GM12878 (cell line): ENCODE results near the gene ZNF813. TPM values are rescaled to one million over a fixed set of nuclear protein-coding genes. Genes with fewer than 3 reads are reported as not detected.

ENCODE experiments used
- ATAC-seq: fragments of 200-7000 bp; cut with Tn5 transposase; 3 replicates; pipeline ENCODE4 v1.9.1; 2020; ENCODE audit warnings: mild to moderate bottlenecking, moderate library complexity
- BruUV-seq: library from RNA; stranded (reverse); fragments of 400-500 nt; replicated peaks from 2 replicates; lab custom pipeline; 2021; lab: Mats Ljungman, UMichigan
- CTCF ChIA-PET: fragments of 300-600 bp; sonication (Branson Sonifier 250); formaldehyde crosslinking; extraction: SDS; loops from one replicate; lab custom pipeline; 2021; ENCODE audit warnings: inconsistent platforms; lab: Yijun Ruan, JAX
- POLR2A ChIA-PET: fragments of 350-600 bp; formaldehyde crosslinking; extraction: SDS; loops from one replicate; lab custom pipeline; 2021; ENCODE audit warnings: inconsistent platforms; lab: Charles Lee
- RAD21 ChIA-PET: fragments of 300-600 bp; sonication (Branson Sonifier 250); formaldehyde crosslinking; loops from one replicate; lab custom pipeline; 2023; ENCODE audit warnings: antibody characterized with exemption; ENCODE audit not compliant: unreplicated experiment; lab: Charles Lee
- SMC1A ChIA-PET: fragments of 300-600 bp; sonication (Branson Sonifier 250); formaldehyde crosslinking; loops from one replicate; lab custom pipeline; 2023; ENCODE audit not compliant: unreplicated experiment, uncharacterized antibody; lab: Charles Lee
- DNase-seq: peaks from one replicate; pipeline ENCODE4 v3.0.0-alpha.2; 2011; ENCODE audit warnings: low read depth, low spot score
- FAIRE-seq: peaks from 3 replicates; lab custom pipeline; 2011; peaks lifted over from hg19 to GRCh38; lab: Jason Lieb, UNC
- H2AFZ ChIP-seq: 2 replicates; pipeline ENCODE4 v1.6.0; 2011; ENCODE audit warnings: low read depth, low read length, control low read depth; ENCODE audit not compliant: control insufficient read depth
- H3K27ac ChIP-seq: 2 replicates; pipeline ENCODE4 v1.5.1; 2011; ENCODE audit warnings: control low read depth; ENCODE audit not compliant: control insufficient read depth, insufficient read depth
- H3K27me3 ChIP-seq, 2 experiments: replicated peaks in 1 of 2; 2 replicates each; pipeline versions ENCODE4 v1.6.0 to v1.6.1; 2011; ENCODE audit warnings: low read length in 1 of 2; ENCODE audit not compliant: control insufficient read depth in 2 of 2, insufficient read depth in 2 of 2
- H3K36me3 ChIP-seq, 2 experiments: 2 replicates each; pipeline ENCODE4 v1.5.1; 2011; ENCODE audit warnings: low read length in 1 of 2; ENCODE audit not compliant: control insufficient read depth in 2 of 2, insufficient read depth in 2 of 2
- H3K4me1 ChIP-seq: 2 replicates; pipeline ENCODE4 v1.6.1; 2011; ENCODE audit warnings: mild to moderate bottlenecking, low read length, moderate library complexity, mixed read lengths; ENCODE audit not compliant: control insufficient read depth, insufficient read depth
- H3K4me2 ChIP-seq: 2 replicates; pipeline ENCODE4 v1.6.0; 2011; ENCODE audit warnings: control low read depth; ENCODE audit not compliant: control insufficient read depth, insufficient read depth
- H3K4me3 ChIP-seq: fragments of 200-600 bp; sonication (generic); 2 replicates; pipeline ENCODE4 v1.5.1; 2016
- H3K79me2 ChIP-seq: 2 replicates; pipeline ENCODE4 v1.6.0; 2011; ENCODE audit warnings: low read length; ENCODE audit not compliant: control insufficient read depth, insufficient read depth
- H3K9ac ChIP-seq: 2 replicates; pipeline ENCODE4 v1.8.0; 2011; ENCODE audit warnings: low read length, control low read depth, mixed read lengths; ENCODE audit not compliant: control insufficient read depth, insufficient read depth
- H3K9me3 ChIP-seq: replicated peaks from 3 replicates; pipeline ENCODE4 v1.5.1; 2011; ENCODE audit warnings: mild to moderate bottlenecking, low read length; ENCODE audit not compliant: control insufficient read depth, insufficient read depth
- H4K20me1 ChIP-seq: 2 replicates; pipeline ENCODE4 v1.6.0; 2011; ENCODE audit not compliant: control insufficient read depth, insufficient read depth
- CREM ChIP-seq: IDR thresholded peaks from 2 replicates; pipeline ENCODE4 v1.6.1; 2014; ENCODE audit warnings: antibody characterized with exemption, low read depth
- DPF2 ChIP-seq: fragments of 450-650 bp; IDR thresholded peaks from 2 replicates; pipeline ENCODE4 v1.6.1; 2017; ENCODE audit warnings: mild to moderate bottlenecking
- E4F1 ChIP-seq: fragments of 450-650 bp; IDR thresholded peaks from 2 replicates; pipeline ENCODE4 v1.6.1; 2018; ENCODE audit warnings: borderline replicate concordance, mild to moderate bottlenecking; ENCODE audit not compliant: partially characterized antibody
- HDAC6 ChIP-seq: fragments of 200-600 bp; sonication (generic); IDR thresholded peaks from one replicate; pipeline ENCODE4 v1.8.0; 2017; ENCODE audit warnings: antibody characterized with exemption; ENCODE audit not compliant: unreplicated experiment
- HSF1 ChIP-seq: fragments of 150-350 bp; IDR thresholded peaks from 2 replicates; pipeline ENCODE4 v1.6.1; 2014; ENCODE audit warnings: mild to moderate bottlenecking, low read depth, low read length
- NKRF ChIP-seq: fragments of 450-650 bp; conservative IDR thresholded peaks from 2 replicates; pipeline ENCODE4 v1.6.1; 2017; ENCODE audit warnings: mild to moderate bottlenecking, moderate library complexity
- RELB ChIP-seq: fragments of 450-650 bp; IDR thresholded peaks from 2 replicates; pipeline ENCODE4 v1.6.1; 2017; ENCODE audit warnings: low read depth, mild to moderate bottlenecking, moderate library complexity
- RUNX3 ChIP-seq: IDR thresholded peaks from 2 replicates; pipeline ENCODE4 v1.6.1; 2012; ENCODE audit warnings: low read length, inconsistent platforms
- SKIL ChIP-seq: fragments of 450-650 bp; IDR thresholded peaks from 2 replicates; pipeline ENCODE4 v1.6.1; 2017; ENCODE audit warnings: mild to moderate bottlenecking, low read depth, inconsistent platforms; ENCODE audit not compliant: poor library complexity, severe bottlenecking
- ZNF207 ChIP-seq: fragments of 450-650 bp; IDR thresholded peaks from 2 replicates; pipeline ENCODE4 v1.6.1; 2014; ENCODE audit warnings: antibody characterized with exemption, mild to moderate bottlenecking, borderline replicate concordance
- WGBS: methylation state at CpG from one replicate; pipeline ENCODE4 v1.1.6; 2016; ENCODE audit warnings: low lambda C conversion rate; ENCODE audit not compliant: insufficient replicate concordance, insufficient coverage; ENCODE audit errors: missing lambda C conversion rate; 5-methylcytosine and 5-hydroxymethylcytosine counted together
- in situ Hi-C: fragments of 300-500 bp; cut with MboI; formaldehyde crosslinking; loops from 9 replicates; pipeline ENCODE4 v1.14.3; 2018; ENCODE audit warnings: mixed read lengths
- intact Hi-C: fragments of 100-400 bp; cut with micrococcal nuclease; formaldehyde crosslinking; loops from one replicate; pipeline ENCODE4 v1.14.2; 2022; ENCODE audit not compliant: unreplicated experiment
- polyA plus RNA-seq, 11 experiments: library from polyadenylated mRNA; depleted of rRNA in 4 of 11; unstranded in 6 of 11; stranded (reverse) in 5 of 11; fragments of >200 nt; fragmentation: Nextera tagmentation in 4 of 11; fragmentation: Illumina TruSeq in 1 of 11; extraction: Ambion mirVana in 4 of 11; extraction: Trizol in 1 of 11; gene quantifications; 1 replicate in 1 of 11; 2 replicates in 10 of 11; pipeline versions ENCODE4 v1.2.1 to v1.2.3, GENCODE V29; 2011 to 2016; ENCODE audit warnings: inconsistent platforms in 2 of 11, missing spikeins in 2 of 11, low read depth in 1 of 11
- total RNA-seq, 4 experiments: library from RNA; depleted of rRNA in 3 of 4; stranded (reverse); fragments of >200 nt in 3 of 4; fragmentation: Illumina TruSeq in 1 of 4; extraction: Trizol in 1 of 4; gene quantifications; 2 replicates each; pipeline versions ENCODE4 v1.2.1 to v1.2.3, GENCODE V29; 2013 to 2021

ZNF813 gene
- total and polyA plus RNA-seq, 10 of the 15 experiments (the other 5 are each of a cell fraction or from before 2014, with no cell fraction given), result 0.27 to 4.8 (median 2.6) TPM

GRCh38 chr19:53431399-53432087 lies 36.0 kb upstream of the ZNF813 start, which contains the start of gene ZNF761 (continued):
- TF ChIP-seq HSF1, result no peak
- TF ChIP-seq SKIL, result no peak
- TF ChIP-seq HDAC6, result no peak

- under 1% methylated on average over 30 of the region's 30 CpGs for WGBS
- POLR2A ChIA-PET, result no interaction called here
- no peak for DNase-seq
- TF ChIP-seq E4F1 (no peak), DPF2 (no peak), ZNF207 (peak; percentile 39; the same call in 1 of the 2 replicates), NKRF (peak; percentile 54; the same call in 1 of the 2 replicates), RELB (0 out of 2 replicates have a peak, but pooled peaks have one; percentile 14), RUNX3 (no peak), CREM (peak; percentile 0; the same call in 1 of the 2 replicates)
Observed at GRCh38 chr19:53432088-53432661, 35.4 kb upstream of the ZNF813 start.

More at GRCh38 chr19:53432088-53432661, 35.4 kb upstream of the ZNF813 start:
- peak overlapping the region; percentile 90 for H3K9ac ChIP-seq
- in situ Hi-C loops, result loop anchor here (10.0 kb wide), 1 partner anchor 313 kb away; no protein-coding TSS in a partner anchor
- no peaks in the 10 kb centered on the region for H4K20me1 ChIP-seq
- ATAC-seq (peak; percentile 61), FAIRE-seq (no peak)
- peaks cover 9% of the 10 kb centered on the region for H3K79me2 ChIP-seq
- H3K4me3 ChIP-seq, result peak overlapping the region; percentile 85
- RAD21 ChIA-PET, result no interaction called here
- no peaks in the 10 kb centered on the region for H3K4me1 ChIP-seq
- H3K27me3 ChIP-seq, result no peaks in the 10 kb centered on the region
- intact Hi-C loops, result no loop called here
- H3K27ac ChIP-seq, result peak overlapping the region; percentile 82
- BruUV-seq, result no TSS peak
- H3K9me3 ChIP-seq, result peaks cover 12% of the 10 kb centered on the region; the same call in 2 of the 3 replicates
- peak overlapping the region; percentile 88 for H2AFZ ChIP-seq
- H3K4me2 ChIP-seq, result peak overlapping the region; percentile 64; the same call in 1 of the 2 replicates
- no peaks in the 10 kb centered on the region; a peak in 2 of 4 replicates for H3K36me3 ChIP-seq
- CTCF ChIA-PET, result no interaction called here
- SMC1A ChIA-PET, result no interaction called here
